Calu3 (cell line): ENCODE measurements around the gene ZNF784. TPM values are rescaled to one million over a fixed set of nuclear protein-coding genes. Genes with fewer than 3 reads are reported as not detected.

Experiments used
- BruUV-seq: library from RNA; stranded (reverse); fragments of 400-500 nt; replicated peaks from 2 replicates; lab custom pipeline; 2021; lab: Mats Ljungman, UMichigan
- CTCF ChIA-PET: fragments of 300-600 bp; sonication (Branson Sonifier 250); formaldehyde crosslinking; loops from one replicate; lab custom pipeline; 2022; ENCODE audit warnings: antibody characterized with exemption; lab: Charles Lee
- DNase-seq: peaks from one replicate; pipeline ENCODE4 v3.0.0; 2022
- H3K27ac Mint-ChIP-seq: one replicate; pipeline ENCODE4 v1.8.0; 2022; ENCODE audit warnings: mixed read lengths; ENCODE audit not compliant: unreplicated experiment
- H3K27me3 Mint-ChIP-seq: one replicate; pipeline ENCODE4 v1.8.0; 2022; ENCODE audit warnings: mixed read lengths; ENCODE audit not compliant: unreplicated experiment
- H3K36me3 Mint-ChIP-seq: one replicate; pipeline ENCODE4 v1.8.0; 2022; ENCODE audit warnings: mild to moderate bottlenecking, moderate library complexity, mixed read lengths; ENCODE audit not compliant: insufficient read depth, unreplicated experiment
- H3K4me1 Mint-ChIP-seq: one replicate; pipeline ENCODE4 v1.8.0; 2022; ENCODE audit warnings: mild to moderate bottlenecking, low read depth, mixed read lengths; ENCODE audit not compliant: unreplicated experiment
- H3K4me3 Mint-ChIP-seq: one replicate; pipeline ENCODE4 v1.8.0; 2022; ENCODE audit warnings: mild to moderate bottlenecking, low read depth, moderate library complexity, mixed read lengths; ENCODE audit not compliant: unreplicated experiment
- H3K9me3 Mint-ChIP-seq: one replicate; pipeline ENCODE4 v1.8.0; 2022; ENCODE audit warnings: low read depth, mixed read lengths; ENCODE audit not compliant: unreplicated experiment
- CTCF ChIP-seq: fragments of 200-600 bp; IDR thresholded peaks from one replicate; pipeline ENCODE4 v1.8.0; 2022; ENCODE audit warnings: antibody characterized with exemption; ENCODE audit not compliant: unreplicated experiment
- intact Hi-C: fragments of 100-400 bp; cut with micrococcal nuclease; formaldehyde crosslinking; loops from one replicate; pipeline ENCODE4 v1.10.0; 2022; ENCODE audit not compliant: unreplicated experiment
- total RNA-seq: library from RNA; stranded (reverse); gene quantifications from 2 replicates; pipeline ENCODE4 v1.2.3, GENCODE V29; 2022

The ZNF784 gene
- total RNA-seq, 1 experiment from 2014 or later = 6.0 TPM

- DNase-seq = no peak
- peaks cover 64% of the 10 kb centered on the region for H3K36me3 Mint-ChIP-seq
- no peak for TF ChIP-seq CTCF
- peaks cover 19% of the 10 kb centered on the region for H3K4me1 Mint-ChIP-seq
- H3K9me3 Mint-ChIP-seq = no peaks in the 10 kb centered on the region
- H3K27me3 Mint-ChIP-seq = no peaks in the 10 kb centered on the region
- CTCF ChIA-PET = no interaction called here
- intact Hi-C loops = no loop called here
- H3K27ac Mint-ChIP-seq = no peak overlapping the region
- H3K4me3 Mint-ChIP-seq = no peak overlapping the region
- BruUV-seq = no TSS peak
Measured at GRCh38 chr19:55620410-55621204, 3.8 kb downstream of the ZNF784 start.

GRCh38 chr19:55619286-55619685 lies 5.1 kb downstream of the ZNF784 start:
- H3K36me3 Mint-ChIP-seq = peaks cover 65% of the 10 kb centered on the region
- H3K27ac Mint-ChIP-seq = no peak overlapping the region
- CTCF ChIA-PET = no interaction called here
- no peaks in the 10 kb centered on the region for H3K27me3 Mint-ChIP-seq
- intact Hi-C loops = no loop called here
- TF ChIP-seq CTCF = no peak
- peaks cover 11% of the 10 kb centered on the region for H3K4me1 Mint-ChIP-seq
- H3K4me3 Mint-ChIP-seq = no peak overlapping the region
- BruUV-seq = no TSS peak
- no peak for DNase-seq
- no peaks in the 10 kb centered on the region for H3K9me3 Mint-ChIP-seq

- DNase-seq = no peak
- no peak for TF ChIP-seq CTCF
- peak overlapping the region; percentile 70 for H3K27ac Mint-ChIP-seq
- CTCF ChIA-PET = interaction anchor here (0.6 to 0.7 kb wide), 2 partner anchors 66 to 94 kb away, joined by 3 to 5 read pairs; no protein-coding TSS in a partner anchor
- H3K36me3 Mint-ChIP-seq = peaks cover 58% of the 10 kb centered on the region
- no peak overlapping the region for H3K4me3 Mint-ChIP-seq
- peaks cover 2% of the 10 kb centered on the region for H3K4me1 Mint-ChIP-seq
- H3K9me3 Mint-ChIP-seq = no peaks in the 10 kb centered on the region
- H3K27me3 Mint-ChIP-seq = no peaks in the 10 kb centered on the region
- intact Hi-C loops = no loop called here
- BruUV-seq = no TSS peak
Measured at GRCh38 chr19:55618426-55618825, 5.9 kb downstream of the ZNF784 start.

GRCh38 chr19:55617426-55617825 lies 6.9 kb downstream of the ZNF784 start:
- DNase-seq = no peak
- H3K36me3 Mint-ChIP-seq = peaks cover 55% of the 10 kb centered on the region
- intact Hi-C loops = no loop called here
- no TSS peak for BruUV-seq
- no peaks in the 10 kb centered on the region for H3K27me3 Mint-ChIP-seq
- no peak overlapping the region for H3K4me3 Mint-ChIP-seq
- H3K9me3 Mint-ChIP-seq = no peaks in the 10 kb centered on the region
- no peak for TF ChIP-seq CTCF
- no peaks in the 10 kb centered on the region for H3K4me1 Mint-ChIP-seq
- H3K27ac Mint-ChIP-seq = no peak overlapping the region
- CTCF ChIA-PET = interaction anchor here (1.0 kb wide), 1 partner anchor 11 kb away, joined by 4 read pairs; no protein-coding TSS in a partner anchor
